T-helper 1 cell treated with Interleukin-12 subunit alpha and Interleukin-12 subunit beta and Interleukin-4 antibody, amounts not matched to agents 30 μg/mL and 1 μg/mL, for 36 hours (primary cell): ENCODE measurements around the gene NEDD4L.

Experiments
- H3K27ac Mint-ChIP-seq: one replicate; pipeline ENCODE4 v1.8.0; 2021; ENCODE audit warnings: mild to moderate bottlenecking, mixed read lengths
- H3K27me3 Mint-ChIP-seq: one replicate; pipeline ENCODE4 v1.8.0; 2021; ENCODE audit warnings: low read depth, mixed read lengths
- H3K36me3 Mint-ChIP-seq: one replicate; pipeline ENCODE4 v1.8.0; 2021; ENCODE audit warnings: low read depth, mixed read lengths
- H3K4me1 Mint-ChIP-seq: one replicate; pipeline ENCODE4 v1.8.0; 2021; ENCODE audit warnings: low read depth, mixed read lengths
- H3K4me3 Mint-ChIP-seq: one replicate; pipeline ENCODE4 v1.8.0; 2021; ENCODE audit warnings: mild to moderate bottlenecking, moderate library complexity, mixed read lengths
- H3K9me3 Mint-ChIP-seq: one replicate; pipeline ENCODE4 v1.8.0; 2021; ENCODE audit warnings: mixed read lengths

Gene NEDD4L

GRCh38 chr18:58449464-58449863, 405.4 kb downstream of the NEDD4L start:
- Mint-ChIP-seq H3K9me3 (no peaks in the 10 kb centered on the region), H3K36me3 (no peaks in the 10 kb centered on the region), H3K4me3 (no peak overlapping the region), H3K4me1 (no peaks in the 10 kb centered on the region), H3K27me3 (peaks cover 24% of the 10 kb centered on the region), H3K27ac (no peak overlapping the region)
